Esophagus squamous epithelium (tissue), 5 donors: ENCODE results near the gene BGN. TPM values are rescaled to one million over a fixed set of nuclear protein-coding genes. Genes with fewer than 3 reads are reported as not detected.

Experiments used
- DNase-seq: peaks from one replicate; lab custom pipeline; 2025; lab: John Stamatoyannopoulos, UW
- H3K27ac ChIP-seq, 4 donors: fragments of 200-600 bp; sonication (generic); one replicate each; pipeline ENCODE4 v1.5.1; 2016 to 2019; ENCODE audit warnings: mild to moderate bottlenecking in 1 of 4
- H3K27me3 ChIP-seq, 4 donors: fragments of 200-600 bp; sonication (generic); 1 replicate in 3 of 4; 2 replicates in 1 of 4; pipeline versions ENCODE4 v1.5.1 to v1.6.0; 2017 to 2021; ENCODE audit warnings: antibody characterized with exemption in 1 of 4
- H3K36me3 ChIP-seq, 3 donors: fragments of 200-600 bp; sonication (generic); one replicate each; pipeline ENCODE4 v1.5.1; 2016 to 2019
- H3K4me1 ChIP-seq, 3 donors: fragments of 200-600 bp; sonication (generic); one replicate each; pipeline ENCODE4 v1.5.1; 2017 to 2019
- H3K4me3 ChIP-seq, 4 donors: fragments of 200-600 bp; sonication (generic); 1 replicate in 3 of 4; 2 replicates in 1 of 4; pipeline ENCODE4 v1.5.1; 2016 to 2019; ENCODE audit warnings: mild to moderate bottlenecking in 2 of 4, moderate library complexity in 1 of 4
- H3K9me3 ChIP-seq, 3 donors: fragments of 200-600 bp; sonication (generic); one replicate each; pipeline ENCODE4 v1.5.1; 2016 to 2019
- CTCF ChIP-seq, 6 experiments: fragments of 450-650 bp in 4 of 6; fragments of 200-600 bp in 2 of 6; sonication (generic) in 2 of 6; IDR thresholded peaks; one replicate each; pipeline ENCODE4 v1.5.1; 2016 to 2019; ENCODE audit warnings: antibody characterized with exemption in 6 of 6, mild to moderate bottlenecking in 4 of 6, moderate library complexity in 4 of 6
- POLR2A ChIP-seq, 4 donors: fragments of 450-650 bp; IDR thresholded peaks; one replicate each; pipeline ENCODE4 v1.6.1; 2017; ENCODE audit warnings: antibody characterized with exemption in 4 of 4, mild to moderate bottlenecking in 4 of 4, moderate library complexity in 3 of 4
- WGBS, 2 donors: methylation state at CpG; one replicate each; pipeline ENCODE4 v1.1.5; 2018; 5-methylcytosine and 5-hydroxymethylcytosine counted together
- intact Hi-C: fragments of 100-400 bp; cut with DNase I; formaldehyde crosslinking; loops from one replicate; pipeline ENCODE4 v1.15.0; 2022
- total RNA-seq, 4 donors: library from RNA; depleted of rRNA; stranded (reverse); fragments of >200 nt; gene quantifications; one replicate each; pipeline ENCODE4 v1.1.0, GENCODE V29; 2016
- donor health status: DM: yes; HTN: yes; CAD: no.

Gene BGN
- total RNA-seq, 4 donors from 2014 or later: 6.7 to 26.7 (median 15.7) TPM

GRCh38 chrX:153471663-153472280 lies 23.0 kb upstream of the BGN start:
- H3K27me3 ChIP-seq: no peaks in the 10 kb centered on the region
- peak overlapping the region in 1 of 4 donors; percentile 87 for H3K27ac ChIP-seq
- no peaks in the 10 kb centered on the region for H3K36me3 ChIP-seq
- TF ChIP-seq POLR2A (IDR thresholded peaks at IDR 0.05): no peak
- TF ChIP-seq CTCF (IDR thresholded peaks at IDR 0.05): no peak
- intact Hi-C loops: loop anchor here (5.0 kb wide), 1 partner anchor 36 kb away; no protein-coding TSS in a partner anchor
- no peaks in the 10 kb centered on the region for H3K9me3 ChIP-seq
- no peak for DNase-seq
- no peak overlapping the region for H3K4me3 ChIP-seq
- H3K4me1 ChIP-seq: peaks cover 12 to 64% (median 18%) of the 10 kb centered on the region in 3 donors
- 73 to 86% methylated on average over 5 to 8 of the region's 11 CpGs for WGBS, 2 donors

- intact Hi-C loops: loop anchor here (5.0 kb wide), 1 partner anchor 34 kb away; no protein-coding TSS in a partner anchor
- WGBS, 2 donors: 87% methylated on average over 7 of the region's 10 CpGs; no CpG with 5 or more reads in 1 of the 2 donors
These were observed 21.7 kb upstream of the BGN start for GRCh38 chrX:153473126-153473525.

GRCh38 chrX:153474266-153474665 lies 20.5 kb upstream of the BGN start:
- Histone ChIP-seq H3K9me3 (no peaks in the 10 kb centered on the region), H3K4me1 (peaks cover 12 to 50% (median 18%) of the 10 kb centered on the region in 3 donors), H3K27me3 (no peaks in the 10 kb centered on the region), H3K36me3 (no peaks in the 10 kb centered on the region), H3K4me3 (peak overlapping the region in 2 of 4 donors; percentile 32 to 56), H3K27ac (peak overlapping the region in 1 of 4 donors; percentile 28)
- TF ChIP-seq CTCF (IDR thresholded peaks at IDR 0.05): no peak
- no peak for TF ChIP-seq POLR2A (IDR thresholded peaks at IDR 0.05)
- no peak for DNase-seq
- WGBS, 2 donors: 20 to 89% methylated on average over 1 to 4 of the region's 10 CpGs
- intact Hi-C loops: loop anchor here (5.0 kb wide), 1 partner anchor 33 kb away; no protein-coding TSS in a partner anchor

More at GRCh38 chrX:153473126-153473525, 21.7 kb upstream of the BGN start:
- TF ChIP-seq POLR2A (IDR thresholded peaks at IDR 0.05): no peak
- no peak for TF ChIP-seq CTCF (IDR thresholded peaks at IDR 0.05)
- H3K36me3 ChIP-seq: no peaks in the 10 kb centered on the region
- H3K4me1 ChIP-seq: peaks cover 12 to 62% (median 22%) of the 10 kb centered on the region in 3 donors
- no peak for DNase-seq
- H3K27me3 ChIP-seq: no peaks in the 10 kb centered on the region
- H3K27ac ChIP-seq: no peak overlapping the region
- no peaks in the 10 kb centered on the region for H3K9me3 ChIP-seq
- H3K4me3 ChIP-seq: no peak overlapping the region

GRCh38 chrX:153474718-153475117 lies 20.1 kb upstream of the BGN start:
- whole genome bisulfite sequencing, 2 donors: no CpG with 5 or more reads among the region's 59 CpGs
- peak overlapping the region in 1 of 4 donors; percentile 28 for H3K27ac ChIP-seq
- H3K27me3 ChIP-seq: no peaks in the 10 kb centered on the region
- peaks cover 12 to 46% (median 13%) of the 10 kb centered on the region in 3 donors for H3K4me1 ChIP-seq
- no peaks in the 10 kb centered on the region for H3K9me3 ChIP-seq
- TF ChIP-seq CTCF (IDR thresholded peaks at IDR 0.05) (no peak), POLR2A (IDR thresholded peaks at IDR 0.05) (no peak)
- intact Hi-C loops: loop anchor here (5.0 kb wide), 1 partner anchor 33 kb away; no protein-coding TSS in a partner anchor
- peak overlapping the region; percentile 4 to 56 (median 28) for H3K4me3 ChIP-seq
- H3K36me3 ChIP-seq: no peaks in the 10 kb centered on the region
- no peak for DNase-seq

GRCh38 chrX:153475271-153475670 lies 19.5 kb upstream of the BGN start:
- 57 to 86% methylated on average over 4 to 6 of the region's 7 CpGs for WGBS, 2 donors
- H3K4me3 ChIP-seq: peak overlapping the region in 2 of 4 donors; percentile 32 to 56
- H3K9me3 ChIP-seq: no peaks in the 10 kb centered on the region
- H3K27me3 ChIP-seq: no peaks in the 10 kb centered on the region
- H3K36me3 ChIP-seq: no peaks in the 10 kb centered on the region
- no peak for DNase-seq
- intact Hi-C loops: no loop called here
- H3K4me1 ChIP-seq: peaks cover 12 to 42% (median 12%) of the 10 kb centered on the region in 3 donors
- TF ChIP-seq CTCF (IDR thresholded peaks at IDR 0.05) (no peak), POLR2A (IDR thresholded peaks at IDR 0.05) (no peak)
- peak overlapping the region in 1 of 4 donors; percentile 28 for H3K27ac ChIP-seq
